Panc1 (cell line): ENCODE results near the gene ZNF699. TPM values are rescaled to one million over a fixed set of nuclear protein-coding genes. Genes with fewer than 3 reads are reported as not detected.
"Not testable (repeated sequence)": the region's sequence is repeated elsewhere in the genome, so short reads cannot be mapped to it uniquely, and the experiment has no call there.

Source experiments
- ATAC-seq: fragments of 200-7000 bp; cut with Tn5 transposase; 2 replicates; pipeline ENCODE4 v1.9.1; 2020; ENCODE audit warnings: mild to moderate bottlenecking, moderate library complexity
- BruUV-seq: library from RNA; stranded (reverse); fragments of 400-500 nt; replicated peaks from 2 replicates; lab custom pipeline; 2021; lab: Mats Ljungman, UMichigan
- CTCF ChIA-PET: fragments of 300-600 bp; sonication (Branson Sonifier 250); formaldehyde crosslinking; loops from one replicate; lab custom pipeline; 2022; ENCODE audit warnings: antibody characterized with exemption; lab: Charles Lee
- POLR2A ChIA-PET: fragments of 300-600 bp; sonication (Branson Sonifier 250); formaldehyde crosslinking; loops from one replicate; lab custom pipeline; 2022; ENCODE audit warnings: antibody characterized with exemption; lab: Charles Lee
- DNase-seq: peaks from one replicate; pipeline ENCODE4 v3.0.0-alpha.2; 2010; ENCODE audit warnings: low read depth, low spot score
- H3K27ac ChIP-seq: 2 replicates; pipeline ENCODE4 v1.5.1; 2011; ENCODE audit warnings: mild to moderate bottlenecking, low read length, inconsistent platforms
- H3K27me3 ChIP-seq: fragments of 200-500 bp; sonication (Bioruptor generic); 2 replicates; pipeline ENCODE4 v1.6.0; 2014; ENCODE audit warnings: low read length, inconsistent platforms; ENCODE audit not compliant: control insufficient read depth, insufficient read depth
- H3K36me3 ChIP-seq: fragments of 200-500 bp; sonication (Bioruptor generic); 2 replicates; pipeline ENCODE4 v1.5.1; 2014; ENCODE audit warnings: inconsistent platforms, mild to moderate bottlenecking, low read length, moderate library complexity; ENCODE audit not compliant: control insufficient read depth, insufficient read depth
- H3K4me1 ChIP-seq: 2 replicates; pipeline ENCODE4 v1.5.1; 2011; ENCODE audit warnings: inconsistent platforms, mild to moderate bottlenecking, low read length, moderate library complexity; ENCODE audit not compliant: control insufficient read depth, insufficient read depth
- H3K4me3 ChIP-seq, 2 experiments: 2 replicates each; pipeline ENCODE4 v1.5.1; 2011 to 2012; ENCODE audit warnings: low read depth in 2 of 2, low read length in 2 of 2, mild to moderate bottlenecking in 2 of 2, inconsistent platforms in 1 of 2, moderate library complexity in 1 of 2
- H3K9me3 ChIP-seq: fragments of 200-500 bp; sonication (Bioruptor generic); 2 replicates; pipeline ENCODE4 v1.5.1; 2014; ENCODE audit warnings: low read depth, mild to moderate bottlenecking, inconsistent platforms, low read length, moderate library complexity; ENCODE audit not compliant: control insufficient read depth, insufficient read depth
- CTCF ChIP-seq: fragments of 450-650 bp; IDR thresholded peaks from 2 replicates; pipeline ENCODE4 v1.5.1; 2017; ENCODE audit warnings: mild to moderate bottlenecking
- POLR2AphosphoS5 ChIP-seq: IDR thresholded peaks from 2 replicates; pipeline ENCODE4 v1.6.1; 2012; ENCODE audit warnings: mild to moderate bottlenecking, low read depth, low read length, moderate library complexity
- REST ChIP-seq, 2 experiments: IDR thresholded peaks; 2 replicates each; pipeline ENCODE4 v1.6.1; 2011 to 2012; ENCODE audit warnings: low read depth in 2 of 2, control low read depth in 1 of 2, low read length in 1 of 2, mild to moderate bottlenecking in 1 of 2, moderate library complexity in 1 of 2; ENCODE audit not compliant: insufficient read depth in 1 of 2
- SIN3A ChIP-seq: IDR thresholded peaks from 2 replicates; pipeline ENCODE4 v1.6.1; 2012; ENCODE audit warnings: low read depth, mild to moderate bottlenecking, low read length, moderate library complexity, borderline replicate concordance; ENCODE audit not compliant: insufficient read depth
- TCF7L2 ChIP-seq: IDR thresholded peaks from 2 replicates; pipeline ENCODE4 v1.6.1; 2011; ENCODE audit warnings: mild to moderate bottlenecking, low read depth, low read length, inconsistent platforms
- in situ Hi-C: cut with HindIII; loops from 2 replicates; pipeline ENCODE4 v1.10.0; 2016; ENCODE audit warnings: low sequenced_read_pairs, low pct_unique_long_range_greater_than_20kb
- intact Hi-C: fragments of 100-400 bp; cut with micrococcal nuclease; formaldehyde crosslinking; loops from one replicate; pipeline ENCODE4 v1.10.0; 2022; ENCODE audit not compliant: unreplicated experiment
- total RNA-seq: library from RNA; stranded (reverse); gene quantifications from one replicate; pipeline ENCODE4 v1.2.1, GENCODE V29; 2021; ENCODE audit not compliant: unreplicated experiment

ZNF699 gene
- total RNA-seq, 1 experiment from 2014 or later, result 7.3 TPM

- BruUV-seq, result no TSS peak
- POLR2A ChIA-PET, result no interaction called here
- Histone ChIP-seq H3K4me1 (no peaks in the 10 kb centered on the region), H3K4me3 (no peak overlapping the region), H3K27me3 (no peaks in the 10 kb centered on the region), H3K27ac (no peak overlapping the region), H3K9me3 (peaks cover 33% of the 10 kb centered on the region; the same call in 1 of the 2 replicates), H3K36me3 (no peaks in the 10 kb centered on the region)
- ATAC-seq (no peak), DNase-seq (no peak)
- TF ChIP-seq REST (IDR thresholded peaks at IDR 0.05; ENCODE audit: insufficient read depth in 1 of 2, low read depth in 2 of 2, low read length in 1 of 2) (no peak), SIN3A (no peak), TCF7L2 (no peak), POLR2AphosphoS5 (no peak)
- CTCF ChIA-PET, result no interaction called here
- in situ Hi-C loops, result no loop called here
- intact Hi-C loops, result no loop called here
These were observed 20.3 kb downstream of the ZNF699 start for GRCh38 chr19:9289231-9289884.

GRCh38 chr19:9283485-9283884 is 26.2 kb downstream of the ZNF699 start:
- H3K4me3 ChIP-seq, H3K27me3 ChIP-seq, H3K4me1 ChIP-seq, CTCF ChIA-PET, DNase-seq, H3K36me3 ChIP-seq, in situ Hi-C loops, H3K9me3 ChIP-seq, H3K27ac ChIP-seq, intact Hi-C loops, POLR2A ChIA-PET, ATAC-seq, BruUV-seq: not testable (repeated sequence)

- no peaks in the 10 kb centered on the region for H3K4me1 ChIP-seq
- intact Hi-C loops, result no loop called here
- no peaks in the 10 kb centered on the region for H3K36me3 ChIP-seq
- no peak for ATAC-seq
- no peak for DNase-seq
- TF ChIP-seq CTCF (no peak), SIN3A (no peak), REST (IDR thresholded peaks at IDR 0.05; ENCODE audit: insufficient read depth in 1 of 2, low read depth in 2 of 2, low read length in 1 of 2) (no peak), POLR2AphosphoS5 (no peak), TCF7L2 (no peak)
- CTCF ChIA-PET, result no interaction called here
- no peaks in the 10 kb centered on the region for H3K27me3 ChIP-seq
- H3K4me3 ChIP-seq, result no peak overlapping the region
- in situ Hi-C loops, result no loop called here
- BruUV-seq, result no TSS peak
- no peaks in the 10 kb centered on the region for H3K9me3 ChIP-seq
- POLR2A ChIA-PET, result no interaction called here
- no peak overlapping the region for H3K27ac ChIP-seq
These were observed 58.4 kb downstream of the ZNF699 start for GRCh38 chr19:9251236-9251635.
